NCI-H345 (cell line): ENCODE data around the gene CDK13.

Experiments used
- DNase-seq: peaks from one replicate; lab custom pipeline; 2025; lab: John Stamatoyannopoulos, UW

The CDK13 gene

GRCh38 chr7:39948956-39949928, 814 bp upstream of the CDK13 start:
- DNase-seq, result peak; percentile 100

- peak; percentile 51 for DNase-seq
Observed at GRCh38 chr7:39950473-39951225, 593 bp downstream of the CDK13 start.

GRCh38 chr7:39951226-39952194, 1.5 kb downstream of the CDK13 start:
- DNase-seq, result peak; percentile 37

GRCh38 chr7:39952374-39952773, 2.3 kb downstream of the CDK13 start:
- no peak for DNase-seq

GRCh38 chr7:39952803-39953202, 2.7 kb downstream of the CDK13 start:
- DNase-seq, result no peak

GRCh38 chr7:39954694-39955093, 4.6 kb downstream of the CDK13 start:
- no peak for DNase-seq

GRCh38 chr7:39958038-39958437, 8.0 kb downstream of the CDK13 start:
- DNase-seq, result no peak

GRCh38 chr7:39967406-39968161, 17.5 kb downstream of the CDK13 start:
- DNase-seq, result no peak

GRCh38 chr7:39969431-39969830, 19.4 kb downstream of the CDK13 start:
- DNase-seq, result no peak

GRCh38 chr7:39971924-39972323, 21.9 kb downstream of the CDK13 start:
- no peak for DNase-seq

GRCh38 chr7:39973801-39974200, 23.7 kb downstream of the CDK13 start:
- DNase-seq, result no peak

- DNase-seq, result no peak
Observed at GRCh38 chr7:39978230-39978934, 28.3 kb downstream of the CDK13 start.

- no peak for DNase-seq
Observed at GRCh38 chr7:39979406-39980073, 29.5 kb downstream of the CDK13 start.

GRCh38 chr7:39985398-39985918, 35.4 kb downstream of the CDK13 start:
- no peak for DNase-seq

- DNase-seq, result no peak
Observed at GRCh38 chr7:39987641-39988347, 37.7 kb downstream of the CDK13 start.

GRCh38 chr7:40000734-40001315, 50.8 kb downstream of the CDK13 start:
- no peak for DNase-seq

GRCh38 chr7:40001649-40002048, 51.6 kb downstream of the CDK13 start:
- DNase-seq, result no peak

- no peak for DNase-seq
Observed at GRCh38 chr7:40003597-40003996, 53.5 kb downstream of the CDK13 start.
